HEK293T (cell line): ENCODE results near the gene ZNF219.

Experiments
- CTCF ChIA-PET: fragments of 350-600 bp; formaldehyde crosslinking; extraction: SDS; loops from one replicate; lab custom pipeline; 2021; ENCODE audit warnings: antibody characterized with exemption, inconsistent platforms; lab: Yijun Ruan, JAX
- POLR2A ChIA-PET: fragments of 350-600 bp; formaldehyde crosslinking; extraction: SDS; loops from one replicate; lab custom pipeline; 2020; ENCODE audit warnings: antibody characterized with exemption, inconsistent platforms; lab: Yijun Ruan, JAX
- DNase-seq: peaks from one replicate; pipeline ENCODE4 v3.0.0; 2012; ENCODE audit warnings: mixed read lengths; ENCODE audit errors: extremely low spot score
- ARNT ChIP-seq: fragments of 450-650 bp; IDR thresholded peaks from 2 replicates; pipeline ENCODE4 v1.6.1; 2017; ENCODE audit warnings: mild to moderate bottlenecking
- BHLHE40 ChIP-seq: fragments of 450-650 bp; IDR thresholded peaks from 2 replicates; pipeline ENCODE4 v1.6.1; 2016; ENCODE audit warnings: mild to moderate bottlenecking, moderate library complexity, borderline replicate concordance
- CTBP1 ChIP-seq: fragments of 450-650 bp; IDR thresholded peaks from 2 replicates; pipeline ENCODE4 v1.6.1; 2016; ENCODE audit warnings: borderline replicate concordance
- ELF4 ChIP-seq: fragments of 450-650 bp; IDR thresholded peaks from 2 replicates; pipeline ENCODE4 v1.6.1; 2017; ENCODE audit warnings: antibody characterized with exemption
- FOXA1 ChIP-seq: fragments of 450-650 bp; IDR thresholded peaks from 2 replicates; pipeline ENCODE4 v1.6.1; 2016; ENCODE audit warnings: mild to moderate bottlenecking
- FOXK2 ChIP-seq: fragments of 450-650 bp; IDR thresholded peaks from 2 replicates; pipeline ENCODE4 v1.6.1; 2016; ENCODE audit warnings: mild to moderate bottlenecking
- FOXM1 ChIP-seq: fragments of 450-650 bp; IDR thresholded peaks from 2 replicates; pipeline ENCODE4 v1.6.1; 2017; ENCODE audit warnings: mild to moderate bottlenecking, borderline replicate concordance
- HDGF ChIP-seq: fragments of 450-650 bp; IDR thresholded peaks from 2 replicates; pipeline ENCODE4 v1.6.1; 2017; ENCODE audit warnings: antibody characterized with exemption, borderline replicate concordance
- L3MBTL2 ChIP-seq: fragments of 450-650 bp; conservative IDR thresholded peaks from 2 replicates; pipeline ENCODE4 v1.6.1; 2016; ENCODE audit warnings: mild to moderate bottlenecking
- LEF1 ChIP-seq: fragments of 450-650 bp; IDR thresholded peaks from 2 replicates; pipeline ENCODE4 v1.6.1; 2017; ENCODE audit warnings: mild to moderate bottlenecking, borderline replicate concordance
- NFRKB ChIP-seq: fragments of 450-650 bp; IDR thresholded peaks from 2 replicates; pipeline ENCODE4 v1.6.1; 2016; ENCODE audit warnings: mild to moderate bottlenecking, moderate library complexity
- SP1 ChIP-seq: fragments of 450-650 bp; IDR thresholded peaks from 2 replicates; pipeline ENCODE4 v1.6.1; 2017
- SUZ12 ChIP-seq: fragments of 450-650 bp; IDR thresholded peaks from 2 replicates; pipeline ENCODE4 v1.6.1; 2016; ENCODE audit warnings: mild to moderate bottlenecking
- TARDBP ChIP-seq: fragments of 450-650 bp; IDR thresholded peaks from 2 replicates; pipeline ENCODE4 v1.6.1; 2016
- ZNF384 ChIP-seq: fragments of 450-650 bp; IDR thresholded peaks from 2 replicates; pipeline ENCODE4 v1.6.1; 2016
- TF ChIP-seq, protein P1 (sequence below): fragments of 450-650 bp; IDR thresholded peaks from 2 replicates; pipeline ENCODE4 v1.6.1; 2016

Gene ZNF219

DNA sequence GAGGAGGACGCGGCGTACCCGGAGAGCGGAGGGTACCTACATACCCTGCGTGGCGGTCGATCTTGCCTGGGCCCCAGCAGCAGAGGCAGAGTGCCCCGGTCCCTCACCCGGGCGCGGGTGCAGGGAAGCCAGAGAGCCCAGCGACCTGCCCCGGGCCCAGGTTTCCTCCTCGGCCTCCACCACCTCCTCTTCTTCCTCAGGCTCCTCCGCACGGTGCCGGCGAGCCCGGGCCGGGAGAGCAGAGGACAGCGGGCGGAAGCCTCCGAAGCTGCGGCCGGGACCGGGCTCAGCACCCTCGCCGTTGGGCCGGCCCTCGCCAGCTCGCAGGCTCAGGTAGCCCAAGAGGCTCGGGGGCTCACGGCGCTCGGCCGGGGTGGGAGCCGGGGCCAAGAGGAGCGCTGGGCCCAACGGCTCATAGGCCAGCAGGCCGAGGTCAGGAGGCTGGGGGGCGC, 6.6 kb downstream of the ZNF219 start:
- ChIA-PET CTCF (interaction anchor here (0.6 to 6.8 kb wide), 13 partner anchors 8 to 92 kb away, joined by 3 to 68 read pairs (median 6); partner anchors contain the start of genes RNASE8 and TMEM253), POLR2A (interaction anchor here (0.6 to 3.2 kb wide), 6 partner anchors 12 to 289 kb away, joined by 3 to 27 read pairs (median 8); partner anchors contain the start of gene ARHGEF40)
- no peak for DNase-seq
- no peak for TF ChIP-seq SP1
- TF ChIP-seq LEF1, result no peak
- no peak for TF ChIP-seq CTBP1
- no peak for TF ChIP-seq TARDBP
- TF ChIP-seq ELF4, result no peak
- no peak for TF ChIP-seq FOXM1
- TF ChIP-seq SUZ12, result no peak
- TF ChIP-seq BHLHE40, result no peak
- TF ChIP-seq NFRKB, result no peak
- no peak for TF ChIP-seq L3MBTL2
- TF ChIP-seq, protein P1, sequence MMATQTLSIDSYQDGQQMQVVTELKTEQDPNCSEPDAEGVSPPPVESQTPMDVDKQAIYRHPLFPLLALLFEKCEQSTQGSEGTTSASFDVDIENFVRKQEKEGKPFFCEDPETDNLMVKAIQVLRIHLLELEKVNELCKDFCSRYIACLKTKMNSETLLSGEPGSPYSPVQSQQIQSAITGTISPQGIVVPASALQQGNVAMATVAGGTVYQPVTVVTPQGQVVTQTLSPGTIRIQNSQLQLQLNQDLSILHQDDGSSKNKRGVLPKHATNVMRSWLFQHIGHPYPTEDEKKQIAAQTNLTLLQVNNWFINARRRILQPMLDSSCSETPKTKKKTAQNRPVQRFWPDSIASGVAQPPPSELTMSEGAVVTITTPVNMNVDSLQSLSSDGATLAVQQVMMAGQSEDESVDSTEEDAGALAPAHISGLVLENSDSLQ, result no peak
- TF ChIP-seq ARNT, result no peak

DNA sequence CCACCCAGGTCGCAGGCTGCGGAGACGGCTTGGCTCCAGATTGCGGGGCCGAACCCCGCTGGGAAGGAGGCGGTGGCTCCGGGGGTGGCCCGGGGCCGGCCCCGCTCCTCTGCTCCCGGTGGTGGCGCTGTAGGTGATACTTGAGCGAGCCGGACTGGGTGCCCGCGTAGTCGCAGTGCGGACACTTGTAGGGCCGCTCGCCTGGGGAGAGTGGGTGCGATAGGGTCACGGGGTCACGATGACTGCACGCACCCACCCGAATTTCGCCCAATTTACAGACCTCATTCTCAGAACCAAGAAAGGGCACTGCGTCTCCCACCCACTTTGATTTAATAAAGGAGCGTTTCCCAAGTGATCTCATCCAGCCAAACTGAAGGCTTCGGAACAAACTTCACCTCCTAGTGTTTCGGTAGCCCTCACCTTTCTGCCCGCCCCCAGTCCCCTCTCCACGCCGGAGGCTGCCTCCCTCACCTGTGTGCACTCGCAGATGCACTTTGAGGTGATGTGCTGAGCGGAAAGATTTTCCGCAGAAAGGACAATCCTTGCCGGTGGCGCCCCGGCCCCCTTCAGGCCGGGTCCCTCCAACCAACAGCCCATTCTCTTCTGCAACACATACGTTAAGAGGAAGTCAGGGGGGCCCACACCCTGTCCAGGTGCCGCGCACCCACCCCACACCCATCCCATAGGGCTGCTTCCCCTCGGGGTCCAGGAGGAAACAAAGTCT, 7.4 kb downstream of the ZNF219 start:
- no peak for DNase-seq
- ChIA-PET POLR2A (interaction anchor here (1.2 to 2.7 kb wide), 3 partner anchors 13 to 23 kb away, joined by 3 to 8 read pairs (median 8); no protein-coding TSS in a partner anchor), CTCF (interaction anchor here (0.6 to 6.8 kb wide), 10 partner anchors 10 to 76 kb away, joined by 3 to 68 read pairs (median 8); partner anchors contain the start of genes ARHGEF40, RNASE8 and TMEM253)
- no peak for TF ChIP-seq NFRKB
- no peak for TF ChIP-seq LEF1
- TF ChIP-seq HDGF, result no peak
- no peak for TF ChIP-seq SP1
- TF ChIP-seq ARNT, result no peak
- no peak for TF ChIP-seq SUZ12
- no peak for TF ChIP-seq ELF4
- TF ChIP-seq FOXK2, result no peak
- TF ChIP-seq, protein P1, result no peak
- no peak for TF ChIP-seq L3MBTL2
- no peak for TF ChIP-seq TARDBP
- TF ChIP-seq FOXA1, result no peak
- TF ChIP-seq FOXM1, result no peak
- TF ChIP-seq ZNF384, result no peak
- TF ChIP-seq CTBP1, result no peak
- no peak for TF ChIP-seq BHLHE40

GRCh38 chr14:21090194-21090939, 8.1 kb downstream of the ZNF219 start:
- TF ChIP-seq LEF1 (no peak), ELF4 (no peak), FOXA1 (no peak), ARNT (no peak), NFRKB (no peak), SP1 (no peak), CTBP1 (no peak), L3MBTL2 (no peak), BHLHE40 (no peak), SUZ12 (no peak), TARDBP (no peak), FOXM1 (no peak), FOXK2 (no peak), HDGF (no peak), ZNF384 (no peak)
- TF ChIP-seq, protein P1, result no peak
- DNase-seq, result no peak
- ChIA-PET POLR2A (interaction anchor here (1.2 to 2.7 kb wide), 2 partner anchors 14 to 19 kb away, joined by 3 to 8 read pairs; no protein-coding TSS in a partner anchor), CTCF (interaction anchor here (0.8 to 2.7 kb wide), 7 partner anchors 11 to 76 kb away, joined by 3 to 26 read pairs (median 7); partner anchors contain the start of genes ARHGEF40 and TMEM253)

GRCh38 chr14:21089877-21090193, 8.6 kb downstream of the ZNF219 start:
- CTCF ChIA-PET, result interaction anchor here (0.8 to 2.7 kb wide), 7 partner anchors 10 to 75 kb away, joined by 3 to 26 read pairs (median 7); partner anchors contain the start of genes ARHGEF40 and TMEM253
- DNase-seq, result no peak
- TF ChIP-seq, protein P1, result no peak
- no peak for TF ChIP-seq TARDBP
- no peak for TF ChIP-seq LEF1
- TF ChIP-seq FOXA1, result no peak
- POLR2A ChIA-PET, result interaction anchor here (0.7 to 2.7 kb wide), 3 partner anchors 15 to 19 kb away, joined by 3 to 8 read pairs (median 4); no protein-coding TSS in a partner anchor
